ENCODE measurements around the gene AGPAT1.

Gene AGPAT1

GRCh38 chr6:32220021-32220420 lies 44.1 kb upstream of the AGPAT1 start:
- no peak for TF ChIP-seq SIN3A (IDR thresholded peaks at IDR 0.05; ENCODE audit: borderline replicate concordance, insufficient read depth, low read length)
- TF ChIP-seq FOXP2 (optimal IDR thresholded peaks at IDR 0.05; ENCODE audit: borderline replicate concordance, extremely low read depth, extremely low read length, insufficient read depth), result no peak
- no peak for TF ChIP-seq REST (IDR thresholded peaks at IDR 0.05; ENCODE audit: insufficient read depth in 1 of 2, low read depth in 2 of 2, low read length in 2 of 2)
- no peak for TF ChIP-seq POLR2AphosphoS5 (IDR thresholded peaks at IDR 0.05; ENCODE audit: low read depth, low read length)
- TF ChIP-seq TAF1 (IDR thresholded peaks at IDR 0.05; ENCODE audit: borderline replicate concordance, insufficient read depth, low read length), result no peak

GRCh38 chr6:32218167-32218566 lies 42.3 kb upstream of the AGPAT1 start:
- TF ChIP-seq REST (IDR thresholded peaks at IDR 0.05; ENCODE audit: insufficient read depth in 1 of 2, low read depth in 2 of 2, low read length in 2 of 2), result no peak
- no peak for TF ChIP-seq TAF1 (IDR thresholded peaks at IDR 0.05; ENCODE audit: borderline replicate concordance, insufficient read depth, low read length)
- TF ChIP-seq SIN3A (IDR thresholded peaks at IDR 0.05; ENCODE audit: borderline replicate concordance, insufficient read depth, low read length), result no peak
- no peak for TF ChIP-seq POLR2AphosphoS5 (IDR thresholded peaks at IDR 0.05; ENCODE audit: low read depth, low read length)
- TF ChIP-seq FOXP2 (optimal IDR thresholded peaks at IDR 0.05; ENCODE audit: borderline replicate concordance, extremely low read depth, extremely low read length, insufficient read depth), result no peak

- no peak for TF ChIP-seq REST (IDR thresholded peaks at IDR 0.05; ENCODE audit: insufficient read depth in 1 of 2, low read depth in 2 of 2, low read length in 2 of 2)
- no peak for TF ChIP-seq SIN3A (IDR thresholded peaks at IDR 0.05; ENCODE audit: borderline replicate concordance, insufficient read depth, low read length)
- TF ChIP-seq POLR2AphosphoS5 (IDR thresholded peaks at IDR 0.05; ENCODE audit: low read depth, low read length), result no peak
- TF ChIP-seq TAF1 (IDR thresholded peaks at IDR 0.05; ENCODE audit: borderline replicate concordance, insufficient read depth, low read length), result no peak
- TF ChIP-seq FOXP2 (optimal IDR thresholded peaks at IDR 0.05; ENCODE audit: borderline replicate concordance, extremely low read depth, extremely low read length, insufficient read depth), result no peak
Observed at GRCh38 chr6:32216998-32217397, 41.1 kb upstream of the AGPAT1 start.

- TF ChIP-seq TAF1 (IDR thresholded peaks at IDR 0.05; ENCODE audit: borderline replicate concordance, insufficient read depth, low read length) (no peak), FOXP2 (optimal IDR thresholded peaks at IDR 0.05; ENCODE audit: borderline replicate concordance, extremely low read depth, extremely low read length, insufficient read depth) (no peak), REST (IDR thresholded peaks at IDR 0.05; ENCODE audit: insufficient read depth in 1 of 2, low read depth in 2 of 2, low read length in 2 of 2) (no peak), SIN3A (IDR thresholded peaks at IDR 0.05; ENCODE audit: borderline replicate concordance, insufficient read depth, low read length) (no peak), POLR2AphosphoS5 (IDR thresholded peaks at IDR 0.05; ENCODE audit: low read depth, low read length) (no peak)
Observed at GRCh38 chr6:32216285-32216684, 40.4 kb upstream of the AGPAT1 start.

GRCh38 chr6:32215617-32216016 lies 39.7 kb upstream of the AGPAT1 start:
- TF ChIP-seq POLR2AphosphoS5 (IDR thresholded peaks at IDR 0.05; ENCODE audit: low read depth, low read length), result no peak
- TF ChIP-seq REST (IDR thresholded peaks at IDR 0.05; ENCODE audit: insufficient read depth in 1 of 2, low read depth in 2 of 2, low read length in 2 of 2), result no peak
- no peak for TF ChIP-seq TAF1 (IDR thresholded peaks at IDR 0.05; ENCODE audit: borderline replicate concordance, insufficient read depth, low read length)
- no peak for TF ChIP-seq SIN3A (IDR thresholded peaks at IDR 0.05; ENCODE audit: borderline replicate concordance, insufficient read depth, low read length)
- no peak for TF ChIP-seq FOXP2 (optimal IDR thresholded peaks at IDR 0.05; ENCODE audit: borderline replicate concordance, extremely low read depth, extremely low read length, insufficient read depth)
